Mucosa of stomach (tissue), 1 donor: ENCODE data around the gene SPZ1.
"Not testable (repeated sequence)": the region's sequence is repeated elsewhere in the genome, so short reads cannot be mapped to it uniquely, and the experiment has no call there.

Source experiments
- H3K27me3 ChIP-seq: one replicate; pipeline ENCODE4 v1.7.0; 2013; ENCODE audit warnings: mild to moderate bottlenecking, low read length; ENCODE audit not compliant: control insufficient read depth, insufficient read depth
- H3K36me3 ChIP-seq: one replicate; pipeline ENCODE4 v1.7.0; 2013; ENCODE audit warnings: low read length; ENCODE audit not compliant: control insufficient read depth, insufficient read depth
- H3K4me1 ChIP-seq: one replicate; pipeline ENCODE4 v1.7.0; 2013; ENCODE audit warnings: mild to moderate bottlenecking, low read length; ENCODE audit not compliant: control insufficient read depth, insufficient read depth
- H3K4me3 ChIP-seq: one replicate; pipeline ENCODE4 v1.7.0; 2013; ENCODE audit warnings: low read length
- H3K9ac ChIP-seq: one replicate; pipeline ENCODE4 v1.7.0; 2013; ENCODE audit warnings: mild to moderate bottlenecking, low read length, moderate library complexity
- H3K9me3 ChIP-seq: one replicate; pipeline ENCODE4 v1.7.0; 2013; ENCODE audit warnings: mild to moderate bottlenecking, low read length, moderate library complexity; ENCODE audit not compliant: control insufficient read depth
- donor health status: Pancreatic carcinoma.

Gene SPZ1

DNA sequence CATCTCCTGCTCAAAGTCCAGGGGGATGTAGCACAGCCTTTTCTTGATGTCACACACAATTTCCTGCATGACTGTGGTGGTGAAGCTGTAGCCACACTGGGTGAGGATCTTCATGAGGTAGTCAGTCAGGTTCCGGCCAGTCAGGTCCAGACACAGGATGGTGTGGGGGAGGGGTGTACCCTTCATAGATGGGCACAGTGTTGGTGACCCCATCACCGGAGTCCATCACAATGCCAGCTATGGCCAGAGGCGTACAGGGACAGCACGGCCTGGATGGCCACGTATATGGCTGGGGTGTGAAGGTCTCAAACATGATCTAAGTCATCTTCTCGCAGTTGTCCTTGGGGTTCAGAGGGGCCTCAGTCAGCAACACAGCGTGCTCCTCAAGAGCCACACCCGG, 19.7 kb upstream of the SPZ1 start:
- H3K4me3 ChIP-seq: no peak overlapping the region
- H3K27me3 ChIP-seq: no peaks in the 10 kb centered on the region
- H3K9me3 ChIP-seq: no peaks in the 10 kb centered on the region
- H3K4me1 ChIP-seq: no peaks in the 10 kb centered on the region
- no peak overlapping the region for H3K9ac ChIP-seq
- no peaks in the 10 kb centered on the region for H3K36me3 ChIP-seq

DNA sequence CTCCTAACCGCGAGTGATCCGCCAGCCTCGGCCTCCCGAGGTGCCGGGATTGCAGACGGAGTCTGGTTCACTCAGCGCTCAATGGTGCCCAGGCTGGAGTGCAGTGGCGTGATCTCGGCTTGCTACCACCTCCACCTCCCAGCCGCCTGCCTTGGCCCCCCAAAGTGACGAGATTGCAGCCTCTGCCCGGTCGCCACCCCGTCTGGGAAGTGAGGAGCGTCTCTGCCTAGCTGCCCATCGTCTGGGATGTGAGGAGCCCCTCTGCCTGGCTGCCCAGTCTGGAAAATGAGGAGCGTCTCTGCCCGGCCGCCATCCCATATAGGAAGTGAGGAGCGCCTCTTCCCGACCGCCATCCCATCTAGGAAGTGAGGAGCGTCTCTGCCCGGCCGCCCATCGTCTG, 19.0 kb upstream of the SPZ1 start:
- H3K27me3 ChIP-seq, H3K4me3 ChIP-seq, H3K9me3 ChIP-seq, H3K9ac ChIP-seq, H3K4me1 ChIP-seq, H3K36me3 ChIP-seq: not testable (repeated sequence)

DNA sequence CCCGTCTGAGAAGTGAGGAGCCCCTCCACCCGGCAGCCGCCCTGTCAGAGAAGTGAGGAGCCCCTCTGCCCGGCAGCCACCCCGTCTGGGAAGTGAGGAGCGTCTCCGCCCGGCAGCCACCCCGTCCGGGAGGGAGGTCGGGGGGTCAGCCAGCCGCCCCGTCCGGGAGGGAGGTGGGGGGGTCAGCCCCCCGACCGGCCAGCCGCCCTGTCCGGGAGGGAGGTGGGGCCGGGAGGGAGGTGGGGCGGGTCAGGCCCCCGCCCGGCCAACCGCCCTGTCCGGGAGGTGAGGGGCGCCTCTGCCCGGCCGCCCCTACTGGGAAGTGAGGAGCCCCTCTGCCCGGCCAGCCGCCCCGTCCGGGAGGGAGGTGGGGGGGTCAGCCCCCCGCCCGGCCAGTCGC, 18.5 kb upstream of the SPZ1 start:
- not testable (repeated sequence) for H3K4me3 ChIP-seq, H3K4me1 ChIP-seq, H3K27me3 ChIP-seq, H3K36me3 ChIP-seq, H3K9ac ChIP-seq, H3K9me3 ChIP-seq

DNA sequence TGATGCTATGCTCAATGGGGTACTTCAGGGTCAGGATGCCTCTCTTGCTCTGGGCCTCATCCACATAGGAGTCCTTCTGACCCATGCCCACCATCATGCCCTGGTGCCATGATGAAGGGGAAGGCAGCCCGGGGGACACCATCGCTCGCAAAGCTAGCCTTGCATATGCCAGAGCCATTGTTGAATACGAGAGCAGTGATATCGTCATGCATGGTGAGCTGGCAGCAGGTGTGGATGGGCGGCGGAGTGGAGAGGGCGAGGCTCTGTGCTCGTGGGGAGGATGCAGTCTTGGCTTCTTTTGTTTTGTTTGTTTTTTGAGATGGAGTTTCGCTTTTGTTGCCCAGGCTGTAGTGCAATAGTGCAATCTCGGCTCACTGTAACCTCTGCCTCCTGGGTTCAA, 17.2 kb upstream of the SPZ1 start:
- Histone ChIP-seq H3K9ac (no peak overlapping the region), H3K9me3 (no peaks in the 10 kb centered on the region), H3K36me3 (no peaks in the 10 kb centered on the region), H3K4me3 (no peak overlapping the region), H3K27me3 (no peaks in the 10 kb centered on the region), H3K4me1 (no peaks in the 10 kb centered on the region)

DNA sequence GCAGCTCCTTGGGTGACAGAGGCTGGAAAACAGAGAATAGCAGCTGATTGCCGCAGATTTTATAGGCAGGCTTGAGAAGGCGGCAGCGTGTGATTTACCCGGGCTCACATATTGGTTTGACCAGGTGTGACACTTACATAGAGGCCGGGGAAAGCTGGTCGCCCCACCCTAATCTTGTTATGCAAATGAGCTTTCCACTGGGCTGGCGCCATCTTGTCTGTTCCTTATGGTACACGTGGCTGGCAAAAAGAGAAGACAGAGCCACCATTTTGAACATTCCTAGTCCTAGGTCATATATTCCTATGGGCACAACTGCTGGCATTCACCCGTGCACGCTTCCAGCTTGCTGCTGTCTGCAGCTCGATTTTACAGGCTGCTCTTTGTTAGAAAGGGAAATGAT, 11.3 kb upstream of the SPZ1 start:
- no peak overlapping the region for H3K9ac ChIP-seq
- no peaks in the 10 kb centered on the region for H3K4me1 ChIP-seq
- H3K27me3 ChIP-seq: no peaks in the 10 kb centered on the region
- H3K36me3 ChIP-seq: no peaks in the 10 kb centered on the region
- no peak overlapping the region for H3K4me3 ChIP-seq
- H3K9me3 ChIP-seq: no peaks in the 10 kb centered on the region

DNA sequence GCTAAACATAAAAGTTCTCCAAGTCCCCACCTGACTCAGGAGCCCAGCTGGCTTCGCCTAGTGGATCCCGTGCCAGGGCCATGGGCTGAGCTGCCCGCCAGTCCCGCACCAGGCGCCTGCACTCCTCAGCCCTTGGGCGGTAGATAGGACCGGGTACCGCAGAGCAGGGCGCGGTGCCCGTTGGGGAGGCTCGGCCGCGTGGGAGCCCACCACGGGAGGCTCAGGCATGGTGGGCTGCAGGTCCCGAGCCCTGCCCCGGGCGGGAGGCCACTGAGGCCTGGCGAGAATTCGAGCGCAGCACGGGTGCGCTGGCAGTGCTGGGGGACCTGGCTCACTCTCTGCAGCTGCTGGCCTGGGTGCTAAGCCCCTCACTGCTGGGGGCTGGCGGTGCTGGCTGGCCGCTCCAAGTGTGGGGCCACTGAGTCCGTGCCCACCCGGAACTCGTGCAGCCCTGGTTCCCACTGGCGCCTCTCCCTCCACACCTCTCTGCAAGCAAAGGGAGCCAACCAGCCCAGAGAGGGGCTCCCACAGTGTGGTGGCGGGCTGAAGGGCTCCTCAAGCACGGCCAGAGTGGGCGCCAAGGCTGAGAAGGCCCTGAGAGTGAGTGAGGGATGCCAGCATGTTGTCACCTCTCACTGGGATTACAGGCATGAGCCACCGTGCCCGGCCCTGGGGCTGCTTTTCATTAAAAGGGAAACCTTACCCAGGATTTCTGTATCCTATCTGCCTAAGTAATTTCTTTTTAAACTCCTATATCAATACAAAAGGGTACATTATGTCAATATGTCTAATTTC, 9.7 kb upstream of the SPZ1 start:
- H3K36me3 ChIP-seq: no peaks in the 10 kb centered on the region
- no peak overlapping the region for H3K4me3 ChIP-seq
- no peaks in the 10 kb centered on the region for H3K27me3 ChIP-seq
- no peak overlapping the region for H3K9ac ChIP-seq
- no peaks in the 10 kb centered on the region for H3K4me1 ChIP-seq
- no peaks in the 10 kb centered on the region for H3K9me3 ChIP-seq

DNA sequence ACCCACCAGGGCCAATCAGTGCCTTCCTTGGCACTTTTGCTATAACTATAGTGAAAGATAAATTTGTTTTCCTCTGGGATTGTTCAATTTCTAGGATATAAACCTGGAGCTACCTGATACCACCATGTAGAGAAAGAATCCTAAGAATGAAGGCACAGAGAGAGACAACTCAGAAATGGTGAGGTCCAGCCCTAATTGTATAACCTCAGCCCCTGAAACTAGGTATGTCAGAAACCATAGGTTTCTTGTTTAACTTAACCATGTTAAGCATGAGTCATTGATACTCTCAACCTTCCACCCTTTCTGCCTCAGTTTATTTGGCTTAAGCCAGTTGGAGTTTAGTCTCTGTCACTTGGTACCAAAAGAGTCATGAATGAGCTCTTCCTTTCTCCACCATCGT, 4.6 kb upstream of the SPZ1 start:
- H3K9ac ChIP-seq: no peak overlapping the region
- no peaks in the 10 kb centered on the region for H3K36me3 ChIP-seq
- H3K27me3 ChIP-seq: no peaks in the 10 kb centered on the region
- no peaks in the 10 kb centered on the region for H3K9me3 ChIP-seq
- H3K4me3 ChIP-seq: no peak overlapping the region
- H3K4me1 ChIP-seq: no peaks in the 10 kb centered on the region

DNA sequence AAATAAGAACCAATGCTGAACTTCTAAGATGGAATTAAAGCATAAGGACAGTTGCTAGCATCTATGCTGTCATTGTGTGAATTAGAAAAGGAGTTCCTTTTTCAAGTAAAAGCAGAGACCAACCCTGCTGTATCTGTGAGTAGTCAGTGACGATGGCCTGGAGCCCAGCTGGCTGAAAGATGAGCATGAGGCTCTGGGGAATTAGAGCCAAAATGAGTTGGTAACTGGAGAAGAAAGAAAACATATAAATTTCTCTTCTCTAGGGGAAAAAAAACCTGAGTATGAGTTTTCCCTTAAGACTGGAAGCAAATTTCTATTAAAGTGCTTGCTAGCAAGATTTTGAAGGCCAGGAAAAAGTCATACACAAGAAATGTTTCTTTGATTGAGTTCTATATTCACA, 1.6 kb upstream of the SPZ1 start:
- no peaks in the 10 kb centered on the region for H3K27me3 ChIP-seq
- H3K9ac ChIP-seq: no peak overlapping the region
- H3K9me3 ChIP-seq: no peaks in the 10 kb centered on the region
- H3K36me3 ChIP-seq: no peaks in the 10 kb centered on the region
- no peaks in the 10 kb centered on the region for H3K4me1 ChIP-seq
- H3K4me3 ChIP-seq: no peak overlapping the region

DNA sequence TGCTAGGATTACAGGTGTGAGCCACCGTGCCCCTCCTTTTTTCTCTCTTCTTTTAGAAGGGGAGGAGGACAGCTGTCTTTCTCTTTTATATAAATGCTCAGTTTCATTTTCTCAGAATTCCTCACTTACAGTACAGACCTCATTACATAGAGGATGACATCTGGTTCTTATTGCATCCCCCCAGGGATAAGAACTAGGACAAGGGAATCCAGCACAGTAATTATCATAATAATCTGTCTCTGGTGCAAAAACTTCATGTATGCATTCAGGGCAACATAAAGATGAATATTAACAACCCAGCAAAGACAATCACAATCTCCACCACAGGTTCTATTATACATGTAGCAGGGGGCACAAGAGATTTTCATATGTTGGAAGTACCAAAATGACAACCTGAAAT, 5.1 kb downstream of the SPZ1 start:
- H3K4me1 ChIP-seq: no peaks in the 10 kb centered on the region
- H3K9ac ChIP-seq: no peak overlapping the region
- no peaks in the 10 kb centered on the region for H3K36me3 ChIP-seq
- H3K9me3 ChIP-seq: no peaks in the 10 kb centered on the region
- no peaks in the 10 kb centered on the region for H3K27me3 ChIP-seq
- no peak overlapping the region for H3K4me3 ChIP-seq

DNA sequence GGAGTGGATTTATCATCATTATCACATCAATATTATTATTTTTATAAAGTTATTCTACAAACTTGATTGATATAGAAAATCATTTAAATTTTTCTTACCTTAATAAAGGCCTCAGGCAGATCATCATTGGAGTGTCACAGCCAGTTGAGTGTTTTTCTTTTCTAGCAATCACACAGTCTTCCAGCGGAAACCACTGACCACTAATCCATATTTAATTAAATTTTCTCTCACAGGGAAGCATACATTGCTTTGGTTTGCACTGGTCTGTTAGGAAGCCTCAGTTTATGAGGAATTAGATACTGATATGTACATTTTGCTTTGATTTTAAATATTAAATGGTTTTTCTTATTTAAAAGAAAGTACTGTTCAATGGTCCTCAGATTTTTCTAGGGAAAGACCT, 6.7 kb downstream of the SPZ1 start:
- Histone ChIP-seq H3K36me3 (no peaks in the 10 kb centered on the region), H3K4me1 (no peaks in the 10 kb centered on the region), H3K9me3 (no peaks in the 10 kb centered on the region), H3K4me3 (no peak overlapping the region), H3K9ac (no peak overlapping the region), H3K27me3 (no peaks in the 10 kb centered on the region)

DNA sequence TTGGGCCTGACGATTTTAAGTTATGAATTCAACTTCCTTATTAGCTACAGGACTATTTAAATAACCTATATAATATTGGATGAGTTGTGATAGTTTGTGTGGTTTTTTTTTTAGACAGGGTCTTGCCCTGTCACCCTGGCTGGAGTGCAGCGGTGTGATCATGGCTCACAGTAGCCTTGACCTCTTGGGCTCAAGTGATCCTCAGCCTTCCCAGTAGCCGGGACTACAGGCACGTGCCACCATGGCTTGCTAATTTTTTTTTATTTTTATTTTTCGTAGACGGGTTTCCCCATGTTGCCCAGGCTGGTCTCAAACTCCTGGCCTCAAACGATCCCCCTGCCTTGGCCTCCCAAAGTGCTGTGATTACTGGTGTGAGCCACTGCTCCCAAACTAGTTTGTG, 17.6 kb downstream of the SPZ1 start:
- H3K27me3 ChIP-seq: no peaks in the 10 kb centered on the region
- no peak overlapping the region for H3K9ac ChIP-seq
- H3K36me3 ChIP-seq: no peaks in the 10 kb centered on the region

DNA sequence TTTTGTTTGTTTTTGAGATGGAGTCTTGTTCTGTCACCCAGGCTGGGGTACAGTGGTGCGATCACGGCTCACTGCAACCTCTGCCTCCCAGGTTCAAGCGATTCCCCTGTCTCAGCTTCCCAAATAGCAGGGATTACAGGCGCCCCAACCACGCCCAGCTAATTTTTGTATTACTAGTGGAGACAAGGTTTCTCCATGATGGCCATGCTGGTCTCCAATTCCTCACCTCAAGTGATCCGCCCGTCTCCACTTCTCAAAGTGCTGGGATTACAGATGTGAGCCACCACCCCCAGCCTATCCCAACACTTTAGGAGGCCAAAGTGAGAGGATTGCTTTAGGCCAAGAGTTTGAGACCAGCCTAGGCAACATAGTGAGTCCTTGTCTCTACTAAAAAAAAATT, 19.3 kb downstream of the SPZ1 start:
- no peak overlapping the region for H3K9ac ChIP-seq
- no peaks in the 10 kb centered on the region for H3K27me3 ChIP-seq
- H3K4me1 ChIP-seq: no peaks in the 10 kb centered on the region
- H3K9me3 ChIP-seq: no peaks in the 10 kb centered on the region
- H3K36me3 ChIP-seq: no peaks in the 10 kb centered on the region
- H3K4me3 ChIP-seq: no peak overlapping the region

More for the DNA sequence above, 17.6 kb downstream of the SPZ1 start:
- Histone ChIP-seq H3K4me3 (no peak overlapping the region), H3K4me1 (no peaks in the 10 kb centered on the region), H3K9me3 (no peaks in the 10 kb centered on the region)
